GM06990 (cell line): ENCODE results near the gene MUC2.

ENCODE experiments used
- DNase-seq: peaks from one replicate; pipeline ENCODE4 v3.0.0-alpha.2; 2011; ENCODE audit not compliant: insufficient read length; ENCODE audit errors: extremely low read depth
- H3K27me3 ChIP-seq: replicated peaks from 2 replicates; pipeline ENCODE4 v1.6.0; 2011; ENCODE audit warnings: low read length; ENCODE audit not compliant: control insufficient read depth, insufficient read depth
- H3K36me3 ChIP-seq: 2 replicates; pipeline ENCODE4 v1.5.1; 2011; ENCODE audit warnings: low read length; ENCODE audit not compliant: control insufficient read depth, insufficient read depth
- H3K4me3 ChIP-seq: replicated peaks from 2 replicates; pipeline ENCODE4 v1.5.1; 2011; ENCODE audit warnings: low read depth, mild to moderate bottlenecking, control low read depth, low read length
- TF ChIP-seq, protein P1 (sequence below): IDR thresholded peaks from 2 replicates; pipeline ENCODE4 v1.5.1; 2011; ENCODE audit warnings: low read length, control low read depth, mild to moderate bottlenecking, inconsistent platforms; ENCODE audit not compliant: insufficient read depth, poor library complexity, severe bottlenecking

The MUC2 gene

DNA sequence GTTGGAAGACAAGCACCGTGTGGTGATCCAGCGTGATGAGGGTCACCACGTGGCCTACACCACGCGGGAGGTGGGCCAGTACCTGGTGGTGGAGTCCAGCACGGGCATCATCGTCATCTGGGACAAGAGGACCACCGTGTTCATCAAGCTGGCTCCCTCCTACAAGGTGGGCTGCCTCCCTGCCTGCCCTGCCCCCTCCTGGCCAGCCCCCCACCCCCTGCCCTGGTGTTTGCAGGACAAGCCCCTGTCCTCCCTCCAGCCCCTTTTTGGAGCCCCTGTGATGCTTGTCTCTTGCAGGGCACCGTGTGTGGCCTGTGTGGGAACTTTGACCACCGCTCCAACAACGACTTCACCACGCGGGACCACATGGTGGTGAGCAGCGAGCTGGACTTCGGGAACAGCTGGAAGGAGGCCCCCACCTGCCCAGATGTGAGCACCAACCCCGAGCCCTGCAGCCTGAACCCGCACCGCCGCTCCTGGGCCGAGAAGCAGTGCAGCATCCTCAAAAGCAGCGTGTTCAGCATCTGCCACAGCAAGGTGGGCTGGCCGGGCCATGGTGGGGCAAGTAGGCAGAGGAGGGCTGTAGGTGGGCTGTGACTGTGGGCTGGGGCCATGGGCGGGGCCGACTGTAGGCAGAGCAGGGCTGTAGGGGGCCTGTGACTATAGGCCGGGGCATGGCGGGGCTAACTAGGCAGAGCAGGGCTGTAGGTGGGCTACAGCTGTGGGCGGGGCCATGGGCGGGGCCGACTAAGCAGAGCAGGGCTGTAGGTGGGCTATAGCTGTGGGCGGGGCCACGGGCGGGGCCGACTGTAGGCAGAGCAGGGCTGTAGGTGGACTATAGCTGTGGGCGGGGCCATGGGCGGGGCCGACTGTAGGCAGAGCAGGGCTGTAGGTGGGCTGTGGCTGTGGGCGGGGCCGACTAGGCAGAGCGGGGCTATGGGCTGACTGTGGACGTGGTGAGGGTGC is 13.6 kb downstream of the MUC2 start:
- no peak for DNase-seq
- no peak overlapping the region for H3K4me3 ChIP-seq
- H3K36me3 ChIP-seq, result no peaks in the 10 kb centered on the region
- H3K27me3 ChIP-seq, result no peaks in the 10 kb centered on the region
- TF ChIP-seq, protein P1, sequence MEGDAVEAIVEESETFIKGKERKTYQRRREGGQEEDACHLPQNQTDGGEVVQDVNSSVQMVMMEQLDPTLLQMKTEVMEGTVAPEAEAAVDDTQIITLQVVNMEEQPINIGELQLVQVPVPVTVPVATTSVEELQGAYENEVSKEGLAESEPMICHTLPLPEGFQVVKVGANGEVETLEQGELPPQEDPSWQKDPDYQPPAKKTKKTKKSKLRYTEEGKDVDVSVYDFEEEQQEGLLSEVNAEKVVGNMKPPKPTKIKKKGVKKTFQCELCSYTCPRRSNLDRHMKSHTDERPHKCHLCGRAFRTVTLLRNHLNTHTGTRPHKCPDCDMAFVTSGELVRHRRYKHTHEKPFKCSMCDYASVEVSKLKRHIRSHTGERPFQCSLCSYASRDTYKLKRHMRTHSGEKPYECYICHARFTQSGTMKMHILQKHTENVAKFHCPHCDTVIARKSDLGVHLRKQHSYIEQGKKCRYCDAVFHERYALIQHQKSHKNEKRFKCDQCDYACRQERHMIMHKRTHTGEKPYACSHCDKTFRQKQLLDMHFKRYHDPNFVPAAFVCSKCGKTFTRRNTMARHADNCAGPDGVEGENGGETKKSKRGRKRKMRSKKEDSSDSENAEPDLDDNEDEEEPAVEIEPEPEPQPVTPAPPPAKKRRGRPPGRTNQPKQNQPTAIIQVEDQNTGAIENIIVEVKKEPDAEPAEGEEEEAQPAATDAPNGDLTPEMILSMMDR, result no peak

DNA sequence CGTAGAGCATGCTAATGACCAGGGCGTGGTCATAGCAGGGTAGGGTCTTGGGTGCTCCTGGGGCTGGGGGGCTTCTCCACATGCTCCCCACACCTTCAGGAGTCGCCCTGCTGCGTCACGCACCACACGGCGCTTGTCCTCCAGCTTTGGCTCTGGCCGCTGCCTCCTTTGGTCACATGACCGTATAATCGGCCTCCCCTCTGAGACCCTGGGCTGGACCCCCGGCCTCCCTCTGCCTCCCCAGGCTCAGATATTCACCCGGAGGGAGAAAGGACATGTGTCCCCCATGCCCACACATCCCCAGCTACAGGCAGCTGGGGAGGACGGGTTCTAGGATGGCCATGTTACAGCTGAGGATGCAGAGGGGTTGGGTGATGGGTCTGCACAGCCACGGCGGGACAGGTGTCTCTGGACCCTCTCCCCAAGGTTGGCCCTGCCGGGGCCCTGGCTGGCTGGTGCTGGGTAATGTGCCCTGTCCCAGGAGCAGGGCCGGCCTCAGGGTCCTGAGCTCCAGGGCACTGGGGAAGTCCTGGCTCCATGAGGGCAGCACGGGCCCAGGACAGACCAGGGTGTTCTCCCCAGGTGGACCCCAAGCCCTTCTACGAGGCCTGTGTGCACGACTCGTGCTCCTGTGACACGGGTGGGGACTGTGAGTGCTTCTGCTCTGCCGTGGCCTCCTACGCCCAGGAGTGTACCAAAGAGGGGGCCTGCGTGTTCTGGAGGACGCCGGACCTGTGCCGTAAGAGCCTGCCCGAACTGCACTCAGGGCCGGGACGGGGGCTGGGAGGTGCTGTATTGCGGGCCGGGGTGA is 14.5 kb downstream of the MUC2 start:
- no peak for DNase-seq
- Histone ChIP-seq H3K27me3 (no peaks in the 10 kb centered on the region), H3K36me3 (no peaks in the 10 kb centered on the region), H3K4me3 (no peak overlapping the region)
- TF ChIP-seq, protein P1, result no peak

DNA sequence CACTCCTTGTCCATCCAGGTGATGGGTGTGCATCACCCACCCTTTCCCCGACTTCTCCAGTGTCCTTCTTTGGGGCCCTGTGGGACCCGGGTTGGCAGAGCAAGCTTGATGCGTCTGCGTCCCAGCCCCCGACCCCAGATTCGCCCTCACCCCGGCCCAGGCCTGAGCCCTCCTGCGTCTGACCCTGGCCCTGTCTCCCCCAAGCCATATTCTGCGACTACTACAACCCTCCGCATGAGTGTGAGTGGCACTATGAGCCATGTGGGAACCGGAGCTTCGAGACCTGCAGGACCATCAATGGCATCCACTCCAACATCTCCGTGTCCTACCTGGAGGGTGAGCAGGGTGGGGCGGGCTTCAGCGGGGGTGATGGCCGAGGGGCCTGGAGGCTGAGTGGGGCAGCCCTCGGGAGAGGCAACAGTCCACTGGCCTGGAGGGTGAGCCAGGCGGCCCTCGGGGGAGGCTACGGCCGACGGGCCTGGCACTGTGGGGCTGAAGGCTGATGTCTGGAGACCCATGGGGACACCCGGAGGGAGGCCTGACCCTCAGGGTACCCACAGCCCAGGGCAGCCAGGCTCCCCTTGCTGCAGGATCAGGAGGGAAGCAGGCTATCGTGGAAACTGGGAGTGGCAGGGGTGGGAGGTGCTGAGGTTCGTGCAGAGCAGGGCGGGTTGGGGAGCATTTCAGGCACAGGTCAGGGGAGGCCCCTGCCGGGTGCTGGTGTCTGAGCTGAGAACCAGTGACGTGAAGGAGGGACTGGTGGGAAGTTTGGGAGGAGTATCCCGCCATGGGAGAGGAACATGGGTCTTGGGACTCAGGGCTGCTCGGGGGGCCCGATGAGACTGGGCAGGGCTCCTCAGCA is 15.3 kb downstream of the MUC2 start:
- H3K36me3 ChIP-seq, result no peaks in the 10 kb centered on the region
- H3K4me3 ChIP-seq, result no peak overlapping the region
- no peaks in the 10 kb centered on the region for H3K27me3 ChIP-seq
- no peak for DNase-seq
- TF ChIP-seq, protein P1, result no peak

DNA sequence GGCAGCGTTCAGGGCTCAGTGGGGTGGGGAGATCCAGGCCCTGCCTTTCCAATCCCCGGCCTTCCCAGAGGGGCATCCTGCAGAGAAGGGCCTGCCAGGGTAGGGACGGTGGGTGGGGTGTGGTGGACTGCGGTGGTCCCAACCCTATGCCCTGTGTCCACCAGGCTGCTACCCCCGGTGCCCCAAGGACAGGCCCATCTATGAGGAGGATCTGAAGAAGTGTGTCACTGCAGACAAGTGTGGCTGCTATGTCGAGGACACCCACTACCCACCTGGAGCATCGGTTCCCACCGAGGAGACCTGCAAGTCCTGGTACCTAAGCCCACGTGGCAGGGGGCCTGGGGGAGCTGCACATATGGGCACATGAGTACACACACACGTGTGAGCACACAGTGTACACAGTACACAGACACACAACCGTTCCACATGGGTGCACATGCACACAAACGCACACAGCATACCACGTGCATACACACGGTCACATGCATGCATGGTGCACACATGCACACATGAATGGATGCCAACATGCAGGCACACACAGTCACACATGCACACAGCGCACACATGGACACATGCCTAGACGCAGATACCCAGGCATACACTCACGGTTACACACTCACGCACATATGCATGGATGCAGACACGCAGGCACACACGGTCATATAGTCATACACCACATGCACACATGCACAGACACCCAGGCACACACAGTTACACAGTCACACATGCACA is 16.1 kb downstream of the MUC2 start:
- Histone ChIP-seq H3K27me3 (no peaks in the 10 kb centered on the region), H3K36me3 (no peaks in the 10 kb centered on the region), H3K4me3 (no peak overlapping the region)
- DNase-seq, result no peak
- TF ChIP-seq, protein P1, result no peak
